HG02678 (cell line): ENCODE measurements around the gene CLDN16.

Experiments
- ATAC-seq: cut with Tn5 transposase; IDR thresholded peaks from one replicate; pipeline ENCODE4 v1.9.1; 2021; ENCODE audit warnings: mild to moderate bottlenecking, moderate library complexity; ENCODE audit not compliant: unreplicated experiment

Gene CLDN16

GRCh38 chr3:190435618-190436017 lies 47.7 kb downstream of the CLDN16 start:
- no peak for ATAC-seq

GRCh38 chr3:190436331-190436730 lies 48.4 kb downstream of the CLDN16 start:
- ATAC-seq: no peak

GRCh38 chr3:190442240-190442639 lies 54.3 kb downstream of the CLDN16 start:
- no peak for ATAC-seq

GRCh38 chr3:190443257-190443656 lies 55.3 kb downstream of the CLDN16 start:
- no peak for ATAC-seq

GRCh38 chr3:190444006-190444405 lies 56.0 kb downstream of the CLDN16 start:
- ATAC-seq: no peak

GRCh38 chr3:190444576-190445145 lies 56.7 kb downstream of the CLDN16 start:
- no peak for ATAC-seq

GRCh38 chr3:190446573-190447279 lies 58.8 kb downstream of the CLDN16 start:
- no peak for ATAC-seq

GRCh38 chr3:190448256-190448655 lies 60.3 kb downstream of the CLDN16 start:
- no peak for ATAC-seq

GRCh38 chr3:190449801-190450200 lies 61.8 kb downstream of the CLDN16 start, which contains the start of gene TMEM207:
TMEM207 (minus strand) TSS chr3:190449901; CDS start chr3:190449809, 92 bp downstream.
- ATAC-seq: no peak

GRCh38 chr3:190455828-190456227 lies 67.9 kb downstream of the CLDN16 start:
- ATAC-seq: no peak

- no peak for ATAC-seq
These were observed 68.8 kb downstream of the CLDN16 start for GRCh38 chr3:190456770-190457169.

GRCh38 chr3:190458040-190458439 lies 70.1 kb downstream of the CLDN16 start:
- ATAC-seq: no peak
